GM18507 (cell line): ENCODE results near the gene NOTCH2.
"Not testable (repeated sequence)": the region's sequence is repeated elsewhere in the genome, so short reads cannot be mapped to it uniquely, and the experiment has no call there.

ENCODE experiments used
- DNase-seq: peaks from one replicate; pipeline ENCODE4 v3.0.0; 2011; ENCODE audit warnings: low read depth; ENCODE audit not compliant: insufficient read length; ENCODE audit errors: extremely low spot score
- FAIRE-seq: peaks from 2 replicates; lab custom pipeline; 2011; peaks lifted over from hg19 to GRCh38; lab: Jason Lieb, UNC

The NOTCH2 gene

GRCh38 chr1:119981496-119981895 is 88.0 kb downstream of the NOTCH2 start:
- FAIRE-seq: no peak
- no peak for DNase-seq

GRCh38 chr1:119978018-119978505 is 91.4 kb downstream of the NOTCH2 start:
- DNase-seq: no peak
- no peak for FAIRE-seq

GRCh38 chr1:119977113-119977736 is 92.2 kb downstream of the NOTCH2 start:
- not testable (repeated sequence) for DNase-seq, FAIRE-seq

GRCh38 chr1:119975582-119976254 is 93.7 kb downstream of the NOTCH2 start:
- not testable (repeated sequence) for DNase-seq, FAIRE-seq

GRCh38 chr1:119975006-119975405 is 94.5 kb downstream of the NOTCH2 start:
- FAIRE-seq (no peak), DNase-seq (no peak)

GRCh38 chr1:119974013-119974412 is 95.4 kb downstream of the NOTCH2 start:
- FAIRE-seq (no peak), DNase-seq (no peak)

- DNase-seq (no peak), FAIRE-seq (no peak)
Observed at GRCh38 chr1:119971710-119972570, 97.5 kb downstream of the NOTCH2 start.

GRCh38 chr1:119968601-119969000 is 100.9 kb downstream of the NOTCH2 start:
- FAIRE-seq: no peak

GRCh38 chr1:119968068-119968492 is 101.4 kb downstream of the NOTCH2 start:
- DNase-seq: no peak
- FAIRE-seq: peak; percentile 64

More at GRCh38 chr1:119968601-119969000, 100.9 kb downstream of the NOTCH2 start:
- no peak for DNase-seq

GRCh38 chr1:119966681-119967080 is 102.8 kb downstream of the NOTCH2 start:
- FAIRE-seq (no peak), DNase-seq (no peak)

GRCh38 chr1:119966020-119966419 is 103.4 kb downstream of the NOTCH2 start:
- DNase-seq (no peak), FAIRE-seq (no peak)

- DNase-seq (no peak), FAIRE-seq (no peak)
Observed at GRCh38 chr1:119964673-119965363, 104.6 kb downstream of the NOTCH2 start.

GRCh38 chr1:119962296-119962968 is 107.0 kb downstream of the NOTCH2 start:
- FAIRE-seq (no peak), DNase-seq (no peak)

GRCh38 chr1:119960501-119960900 is 109.0 kb downstream of the NOTCH2 start:
- DNase-seq: no peak
- FAIRE-seq: no peak

- FAIRE-seq: no peak
- no peak for DNase-seq
Observed at GRCh38 chr1:119959268-119960220, 109.9 kb downstream of the NOTCH2 start.

GRCh38 chr1:119958223-119958622 is 111.2 kb downstream of the NOTCH2 start:
- no peak for FAIRE-seq
- no peak for DNase-seq

GRCh38 chr1:119956306-119956705 is 113.2 kb downstream of the NOTCH2 start:
- no peak for FAIRE-seq
- DNase-seq: no peak
